ENCODE data around the gene PDZK1IP1. TPM values are rescaled to one million over a fixed set of nuclear protein-coding genes. Genes with fewer than 3 reads are reported as not detected.
"Not testable (repeated sequence)": the region's sequence is repeated elsewhere in the genome, so short reads cannot be mapped to it uniquely, and the experiment has no call there.

The PDZK1IP1 gene
- total RNA-seq, 1 experiment from 2014 or later: not detected

DNA sequence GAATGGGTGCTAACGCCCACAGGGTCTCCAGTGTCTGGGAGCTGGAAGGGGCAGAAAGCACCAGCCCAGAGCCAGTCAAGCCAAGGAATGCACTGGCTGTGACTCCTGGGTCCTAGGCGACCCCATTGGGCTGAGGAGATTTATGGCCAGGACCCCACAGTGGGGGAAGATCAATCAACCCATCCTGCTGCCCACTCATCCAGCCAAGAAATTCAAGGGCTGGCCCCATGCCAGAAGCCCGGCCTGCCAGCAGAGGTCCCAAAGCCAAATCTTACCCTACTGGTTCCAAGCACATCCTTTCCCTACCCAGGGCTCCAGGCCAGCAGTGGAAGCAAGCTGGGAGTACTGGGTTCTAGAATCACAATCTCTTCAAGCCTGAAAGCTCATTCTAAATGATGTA, 6.8 kb upstream of the PDZK1IP1 start:
- no peak for DNase-seq (ENCODE audit: low read depth)

DNA sequence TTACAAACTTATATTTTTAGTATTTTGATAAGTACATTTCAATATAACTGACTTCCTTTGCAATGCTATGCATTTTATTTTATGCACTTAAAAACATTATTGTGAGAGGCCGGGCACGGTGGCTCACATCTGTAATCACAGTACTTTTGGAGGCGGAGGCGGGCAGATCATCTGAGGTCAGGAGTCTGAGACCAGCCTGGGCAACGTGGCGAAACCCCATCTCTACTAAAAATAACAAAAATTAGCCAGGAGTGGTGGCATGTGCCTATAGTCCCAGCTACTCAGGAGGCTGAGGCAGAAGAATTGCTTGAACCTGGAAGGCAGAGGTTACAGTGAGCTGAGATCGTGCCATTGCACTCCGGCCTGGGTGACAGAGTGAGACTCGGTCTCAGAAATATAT, 6.1 kb upstream of the PDZK1IP1 start:
- DNase-seq (ENCODE audit: low read depth): not testable (repeated sequence)

DNA sequence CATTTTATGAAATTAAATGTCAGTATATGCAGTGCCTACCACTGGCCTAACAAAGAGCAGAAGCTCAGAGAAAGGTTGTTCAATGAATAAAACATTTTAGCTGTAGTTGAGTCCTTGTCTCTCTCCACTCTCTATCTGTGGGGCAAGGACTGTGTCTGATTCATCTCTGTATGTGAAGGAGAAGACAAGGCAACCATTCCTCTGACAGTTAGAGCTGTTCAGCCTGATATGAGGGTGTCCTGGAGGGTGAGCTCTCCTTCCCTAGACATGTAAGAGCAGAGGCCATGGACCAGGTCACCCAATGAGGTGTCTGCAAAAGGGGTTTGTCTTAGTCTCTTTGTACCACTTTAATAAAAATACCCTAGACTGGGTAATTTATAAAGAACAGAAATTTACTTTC, 4.5 kb upstream of the PDZK1IP1 start:
- no peak for DNase-seq (ENCODE audit: low read depth)

DNA sequence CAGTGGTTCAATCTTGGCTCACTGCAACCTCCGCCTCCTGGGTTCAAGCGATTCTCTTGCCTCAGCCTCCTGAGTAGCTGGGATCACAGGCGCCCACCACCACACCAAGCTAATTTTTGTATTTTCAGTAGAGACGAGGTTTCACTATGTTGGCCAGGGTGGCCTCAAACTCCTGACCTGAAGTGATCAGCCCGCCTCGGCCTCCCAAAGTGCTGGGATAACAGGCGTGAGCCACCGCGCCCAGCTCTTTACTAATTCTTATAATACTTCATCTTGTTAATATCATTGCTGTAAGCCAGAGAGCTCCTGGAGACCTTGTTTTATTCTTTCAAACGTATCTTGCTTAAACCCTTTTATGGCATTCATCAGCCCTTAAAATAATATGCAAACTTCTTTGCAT, 3.7 kb upstream of the PDZK1IP1 start:
- not testable (repeated sequence) for DNase-seq (ENCODE audit: low read depth)

DNA sequence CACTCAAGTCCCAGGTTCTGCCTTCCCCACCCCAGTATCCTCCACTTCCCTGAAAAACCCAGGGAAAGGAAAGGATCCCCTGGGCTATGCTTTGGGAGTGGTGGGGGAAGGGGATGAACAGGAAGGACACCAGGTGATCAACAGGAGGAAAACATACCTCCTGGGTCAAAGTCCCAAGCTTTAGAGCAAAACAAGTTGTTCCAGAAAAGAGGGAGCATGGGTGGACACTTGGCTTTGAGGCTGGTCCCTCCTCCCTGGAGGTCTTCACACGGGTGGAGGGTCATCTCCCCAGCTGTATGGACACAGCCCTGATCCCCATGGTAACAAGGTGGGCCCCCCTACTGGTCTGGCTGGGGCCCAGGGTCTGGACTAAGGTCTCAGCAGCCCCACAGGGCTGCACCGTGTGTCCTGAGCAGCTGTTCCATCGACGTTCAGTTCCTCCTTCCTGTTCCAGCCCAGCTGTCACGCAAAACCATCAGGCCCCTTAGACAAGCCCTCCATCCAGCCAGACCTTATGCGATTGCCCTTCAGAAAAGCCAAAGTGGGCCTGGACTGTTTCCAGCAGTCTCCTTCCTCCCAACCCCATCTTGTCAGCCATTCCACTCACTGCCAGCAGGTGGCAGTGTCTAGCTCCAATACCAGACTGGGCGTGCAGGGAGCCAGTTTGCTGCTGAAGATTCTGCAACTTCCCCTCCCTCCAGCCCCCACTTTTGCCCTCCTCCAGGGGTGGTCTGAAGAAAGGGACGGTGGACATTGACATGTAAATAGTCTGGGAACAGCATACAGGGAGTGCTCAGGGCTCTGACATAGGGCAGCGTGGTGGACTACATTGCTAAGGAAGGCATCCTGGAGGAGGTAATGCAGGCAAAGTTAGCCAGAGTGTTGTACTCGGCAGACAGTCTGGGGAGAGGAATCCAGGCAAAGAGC, 2.9 kb upstream of the PDZK1IP1 start:
- peak; percentile 62 for DNase-seq (ENCODE audit: low read depth)

DNA sequence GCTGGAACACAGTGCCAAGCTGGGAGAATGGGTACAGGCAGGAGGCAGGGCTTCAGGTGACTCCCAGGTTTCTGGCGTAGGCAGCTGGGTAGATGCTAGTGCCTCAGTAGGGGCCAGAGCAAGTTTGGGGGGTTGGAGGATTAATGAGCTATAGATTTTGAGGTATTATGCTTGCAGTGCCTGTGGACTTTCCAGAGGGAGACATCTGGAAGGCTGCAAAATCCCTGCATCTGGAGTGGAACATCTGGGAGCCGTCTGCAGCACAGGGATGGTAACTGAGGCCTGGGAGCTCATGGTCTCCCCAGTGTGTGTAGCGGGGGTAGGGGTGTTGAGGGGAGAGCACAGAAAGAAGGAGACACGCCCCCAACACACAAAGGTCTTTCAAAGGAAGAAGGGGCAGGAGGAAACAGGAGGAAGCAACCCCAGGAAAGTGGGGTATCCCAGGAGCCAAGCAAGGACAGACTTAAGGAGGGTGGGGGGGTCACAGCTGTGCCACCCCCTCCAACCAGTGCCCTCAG, 2.2 kb upstream of the PDZK1IP1 start:
- no peak for DNase-seq (ENCODE audit: low read depth)

DNA sequence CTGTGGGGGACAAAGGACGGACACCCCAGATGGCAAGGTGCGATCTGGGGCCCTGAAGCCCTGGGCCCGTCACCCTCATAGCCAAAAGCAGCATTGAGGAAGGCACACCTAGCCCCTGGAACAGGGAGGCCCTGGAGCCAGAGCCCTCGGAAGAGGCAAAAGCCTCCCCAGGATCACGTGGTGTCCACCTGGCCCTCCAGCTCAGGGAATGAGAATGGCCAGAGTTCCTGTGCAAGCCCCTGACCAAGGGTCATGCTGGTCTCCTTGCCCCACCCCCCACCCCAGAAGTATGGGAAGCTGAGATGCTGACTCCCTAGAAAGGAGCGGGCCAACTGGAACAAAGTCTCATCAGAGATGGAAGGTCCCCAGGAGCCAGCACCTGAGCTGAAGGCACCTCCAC, 1.0 kb upstream of the PDZK1IP1 start:
- DNase-seq (ENCODE audit: low read depth): no peak

DNA sequence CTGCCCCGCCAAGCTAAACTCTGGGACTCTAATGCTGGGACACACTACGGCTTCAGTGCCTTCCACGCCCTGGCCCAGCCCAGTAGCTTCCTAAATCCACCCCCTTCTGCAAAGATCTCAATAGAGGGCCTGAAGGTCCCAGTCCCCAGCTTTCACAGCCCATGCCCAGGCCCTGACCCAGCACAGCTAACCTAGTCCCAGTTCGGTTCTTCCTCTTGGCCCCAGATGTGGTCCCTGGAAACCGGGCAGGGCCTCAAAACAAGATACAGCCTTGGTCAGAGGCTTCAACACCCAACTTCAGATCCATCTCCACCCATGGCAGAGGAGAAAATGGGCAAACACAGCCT, 646 bp upstream of the PDZK1IP1 start:
- no peak for DNase-seq (ENCODE audit: low read depth)

DNA sequence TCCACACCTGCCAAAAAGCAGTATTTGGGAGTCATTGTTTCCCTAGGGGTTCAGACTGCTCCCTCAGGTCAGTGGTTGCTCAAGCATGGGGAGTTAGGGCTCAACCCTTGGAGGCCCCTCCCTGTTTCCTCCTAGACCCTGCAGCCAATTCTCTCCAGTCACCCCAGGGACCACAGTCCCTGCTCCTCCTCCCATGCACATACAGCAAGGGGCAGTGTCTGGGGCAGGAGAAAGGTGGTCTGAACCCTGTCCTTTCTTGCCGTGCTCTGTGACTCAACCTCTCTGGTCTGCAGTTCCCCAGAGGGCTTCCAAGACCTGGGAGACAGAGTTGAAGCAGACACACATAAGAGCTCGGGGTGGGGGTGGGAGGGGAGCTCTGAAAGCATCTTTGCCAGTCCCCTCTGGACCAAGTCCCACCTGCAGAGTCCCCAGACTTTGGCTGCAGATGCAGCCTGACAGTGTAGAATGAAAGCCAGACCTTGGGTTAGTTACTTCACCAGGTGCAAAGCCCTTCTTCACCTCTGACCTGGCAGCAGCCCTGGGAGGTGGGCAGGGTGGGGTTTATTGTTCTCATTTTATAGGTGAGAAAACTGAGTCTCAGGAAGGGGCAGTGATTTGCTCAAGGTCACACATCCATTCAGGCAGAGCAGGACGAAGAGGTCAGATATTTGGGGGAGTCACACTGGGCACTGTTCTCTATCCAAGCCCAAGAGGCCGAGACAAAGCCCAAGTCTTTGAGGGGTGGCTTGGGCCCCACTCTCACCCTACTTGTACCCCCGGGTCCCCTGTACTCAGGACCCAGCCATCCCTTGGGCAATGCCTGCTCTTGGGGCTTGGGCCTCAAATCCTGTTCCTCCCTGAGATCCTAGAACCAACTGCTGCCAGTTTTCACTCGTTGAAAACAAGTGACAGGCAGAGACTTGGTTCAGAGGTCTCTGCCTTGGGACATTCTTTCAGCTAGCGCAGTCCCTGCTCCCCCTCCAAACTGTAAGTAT, 748 bp downstream of the PDZK1IP1 start:
- DNase-seq (ENCODE audit: low read depth): no peak

DNA sequence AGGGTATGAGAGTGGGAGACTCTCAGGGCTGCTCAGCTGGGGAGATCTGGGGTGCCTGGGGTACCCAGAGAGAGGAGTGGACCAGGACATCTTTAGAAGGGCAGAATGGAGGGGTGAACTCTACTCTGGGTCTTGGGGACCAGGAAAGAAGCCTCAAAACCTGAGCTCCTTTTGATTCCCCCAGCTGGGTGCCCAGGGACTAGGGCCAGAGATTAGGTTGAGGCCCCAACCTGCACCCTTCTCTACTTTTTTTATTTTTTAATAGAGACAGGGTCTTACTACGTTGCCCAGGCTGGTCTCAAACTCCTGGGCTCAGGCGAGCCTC, 1.9 kb downstream of the PDZK1IP1 start:
- DNase-seq (ENCODE audit: low read depth): no peak

DNA sequence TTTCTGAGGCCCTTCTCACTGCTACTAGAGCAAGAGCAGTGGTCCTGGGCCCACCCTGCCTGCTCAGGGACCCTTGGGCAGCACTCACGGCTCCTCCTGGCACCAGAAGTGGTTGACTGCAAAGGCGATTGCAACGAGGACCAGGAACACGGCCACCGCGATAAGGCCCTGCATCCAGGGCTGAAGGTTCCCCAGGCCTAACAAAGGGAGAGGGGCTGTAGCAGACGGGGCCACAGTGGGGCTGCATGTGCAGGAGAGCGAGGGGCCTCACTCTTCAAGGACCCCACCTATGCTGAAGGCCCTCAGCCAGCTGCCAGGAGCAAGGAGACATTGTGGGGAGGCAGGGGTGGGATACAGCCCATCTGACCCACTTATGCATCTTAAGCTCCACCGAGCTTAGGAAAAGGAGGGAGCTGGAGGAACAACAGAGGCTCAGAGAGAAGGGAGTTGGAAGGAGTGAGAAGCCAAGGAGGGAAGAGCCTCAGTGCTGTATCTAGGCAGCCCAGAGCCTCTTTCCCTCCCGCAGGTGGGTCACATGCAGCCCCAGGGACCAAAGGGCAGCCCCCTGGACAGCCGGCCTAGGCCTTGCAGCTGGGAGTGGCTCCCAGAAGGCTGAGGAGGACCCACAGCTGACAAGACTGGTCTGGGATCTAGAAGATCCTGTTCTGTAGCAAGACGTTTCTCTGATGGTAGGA, 2.5 kb downstream of the PDZK1IP1 start:
- DNase-seq (ENCODE audit: low read depth): no peak

DNA sequence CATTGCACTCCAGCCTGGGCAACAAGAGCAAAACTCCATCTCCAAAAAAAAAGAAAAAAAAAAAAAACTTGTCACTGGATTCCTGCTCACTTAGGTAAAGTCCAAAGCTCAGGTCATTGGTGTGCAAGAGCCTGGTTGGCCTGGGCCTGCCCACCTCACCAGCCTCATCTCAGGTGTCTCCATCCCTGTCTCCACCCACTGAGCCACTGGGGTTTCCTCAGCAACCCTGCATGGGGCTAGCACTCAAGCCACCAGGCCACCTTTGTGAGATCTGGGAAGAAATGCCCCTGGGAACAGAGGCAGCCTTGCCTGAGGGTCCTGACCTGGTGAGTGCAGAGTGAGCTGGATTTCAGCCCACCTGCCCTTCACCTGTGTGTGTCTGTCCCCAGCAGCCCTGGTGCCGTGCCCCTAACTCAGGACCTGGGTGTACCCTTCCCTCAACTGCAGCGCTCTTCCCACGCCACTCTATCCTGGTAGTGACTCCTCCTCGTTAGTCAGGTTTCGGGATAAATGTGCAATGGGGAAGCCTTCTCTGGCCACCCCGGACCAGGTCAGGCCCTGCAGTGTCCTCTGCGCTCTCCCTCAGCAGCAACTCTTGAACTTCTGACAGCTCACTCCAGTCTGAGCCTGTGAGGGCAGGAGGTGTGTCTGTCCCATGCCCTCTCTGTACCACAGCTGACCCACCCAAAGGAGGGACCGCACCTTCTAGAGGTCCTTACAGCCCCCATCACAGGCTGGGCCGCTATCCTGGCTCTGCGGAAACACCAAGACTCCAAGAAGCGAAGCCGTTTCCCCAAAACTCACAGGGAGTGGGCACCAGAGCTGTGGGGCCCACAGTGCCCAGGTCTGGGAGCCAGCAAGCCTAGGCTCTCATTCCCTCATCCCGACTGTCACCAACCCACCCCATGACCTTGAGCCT, 3.3 kb downstream of the PDZK1IP1 start:
- no peak for DNase-seq (ENCODE audit: low read depth)

DNA sequence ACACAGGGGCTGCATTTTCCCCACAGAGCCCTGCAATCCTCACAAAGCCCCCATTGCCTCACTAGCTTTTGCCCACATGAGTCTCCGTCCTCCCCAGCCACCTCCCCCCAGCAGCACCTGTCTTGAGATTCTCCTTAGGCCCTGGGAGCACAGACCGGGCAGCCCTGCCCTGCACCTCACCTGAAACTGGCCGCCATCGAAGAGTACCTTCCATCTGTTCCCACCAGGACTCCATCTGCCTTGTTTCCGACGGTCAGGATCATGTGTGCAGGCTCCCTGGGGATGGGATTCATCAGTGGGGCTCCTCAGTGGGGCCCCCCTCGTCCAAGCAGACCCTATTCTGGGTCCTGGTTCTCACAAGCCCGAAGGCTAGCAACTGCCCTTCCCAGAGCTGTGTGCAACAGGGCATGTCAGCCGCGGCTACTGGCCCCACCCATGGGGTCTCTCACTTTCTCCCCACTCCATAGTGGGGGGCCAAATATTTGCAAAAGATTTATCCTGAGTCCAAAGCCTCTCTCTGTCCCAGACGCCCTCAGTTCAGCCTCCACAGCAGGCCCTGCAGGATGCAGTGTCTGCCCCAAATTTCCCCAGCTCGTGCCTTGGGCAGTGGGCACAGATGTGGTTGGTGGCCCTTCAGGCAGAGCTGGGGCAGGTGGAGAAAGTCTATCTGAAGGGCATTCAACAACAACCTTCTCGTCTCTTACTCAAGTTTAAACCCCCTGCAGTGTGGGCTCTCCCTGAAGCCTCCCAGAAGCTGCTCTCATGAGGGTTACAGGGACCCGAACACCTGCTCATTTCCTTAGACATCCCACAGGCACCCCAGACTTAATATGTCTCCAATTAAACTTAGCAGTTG, 4.8 kb downstream of the PDZK1IP1 start:
- no peak for DNase-seq (ENCODE audit: low read depth)

DNA sequence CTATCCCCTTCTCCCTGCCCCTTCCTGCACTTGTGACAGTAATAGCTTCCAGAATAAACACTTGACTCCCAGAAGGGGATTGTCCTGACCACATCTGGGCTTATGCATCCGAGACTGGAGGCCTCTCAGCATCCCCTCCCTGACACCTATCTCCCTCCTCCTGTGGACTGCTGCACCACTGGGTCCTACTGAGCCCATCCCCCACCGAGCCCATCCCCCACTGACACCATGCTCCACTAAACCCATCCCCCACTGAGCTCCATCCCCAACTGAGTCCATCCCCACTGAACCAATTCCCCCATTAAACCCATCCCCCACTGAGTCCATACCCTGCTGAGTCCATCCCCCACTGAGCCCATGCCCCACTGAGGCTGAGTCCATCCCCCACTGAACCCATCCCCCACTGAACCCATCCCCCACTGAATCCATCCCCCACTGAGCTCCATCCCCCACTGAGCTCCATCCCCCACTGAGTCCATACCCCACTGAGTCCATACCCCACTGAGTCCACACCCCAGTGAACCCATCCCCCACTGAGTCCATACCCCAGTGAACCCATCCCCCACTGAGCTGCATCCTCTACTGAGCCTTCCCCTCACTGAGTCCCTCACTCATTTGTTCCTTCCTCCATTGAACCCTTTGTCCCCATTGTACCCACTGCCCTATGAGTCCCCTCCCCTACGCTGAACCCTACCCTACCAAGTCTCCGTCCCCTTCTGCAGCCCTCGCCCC, 5.6 kb downstream of the PDZK1IP1 start:
- no peak for DNase-seq (ENCODE audit: low read depth)

DNA sequence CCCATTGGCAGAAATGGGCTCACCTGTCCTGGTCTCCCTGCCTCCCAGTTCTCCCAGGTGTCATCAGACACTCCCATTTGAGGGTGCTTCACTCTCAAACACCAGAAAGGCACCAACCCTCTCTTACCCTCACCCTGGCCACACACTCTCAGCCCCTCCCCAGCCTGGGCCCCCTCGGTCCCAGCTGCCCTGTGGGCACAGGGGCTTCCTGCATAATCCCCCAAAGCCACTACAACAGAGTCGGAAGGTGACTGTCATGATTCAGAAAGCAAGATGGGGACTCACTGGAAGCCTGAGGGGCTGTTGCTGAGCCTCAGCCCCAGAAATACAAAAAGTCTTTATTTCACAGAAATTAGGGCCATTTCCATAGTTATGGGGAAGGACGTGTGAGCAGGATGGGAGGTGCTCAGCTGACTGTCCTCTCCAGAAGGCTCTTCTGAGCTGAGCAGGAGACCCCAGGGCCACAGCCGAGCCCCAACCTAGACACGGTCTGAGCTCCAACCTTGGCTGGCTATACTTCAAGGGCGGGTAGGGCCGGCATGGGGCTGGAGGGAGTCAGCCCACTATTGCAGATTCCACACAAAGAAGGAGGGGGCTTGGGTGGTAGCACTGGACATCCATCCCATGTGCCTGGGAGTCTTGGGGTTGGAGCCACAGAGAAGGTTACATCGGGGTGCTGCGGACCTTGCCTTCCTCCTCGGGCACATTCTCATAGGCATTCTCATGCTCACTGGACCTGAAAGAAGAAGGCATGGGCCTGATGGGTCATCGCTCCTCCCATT, 6.3 kb downstream of the PDZK1IP1 start:
- no peak for DNase-seq (ENCODE audit: low read depth)

DNA sequence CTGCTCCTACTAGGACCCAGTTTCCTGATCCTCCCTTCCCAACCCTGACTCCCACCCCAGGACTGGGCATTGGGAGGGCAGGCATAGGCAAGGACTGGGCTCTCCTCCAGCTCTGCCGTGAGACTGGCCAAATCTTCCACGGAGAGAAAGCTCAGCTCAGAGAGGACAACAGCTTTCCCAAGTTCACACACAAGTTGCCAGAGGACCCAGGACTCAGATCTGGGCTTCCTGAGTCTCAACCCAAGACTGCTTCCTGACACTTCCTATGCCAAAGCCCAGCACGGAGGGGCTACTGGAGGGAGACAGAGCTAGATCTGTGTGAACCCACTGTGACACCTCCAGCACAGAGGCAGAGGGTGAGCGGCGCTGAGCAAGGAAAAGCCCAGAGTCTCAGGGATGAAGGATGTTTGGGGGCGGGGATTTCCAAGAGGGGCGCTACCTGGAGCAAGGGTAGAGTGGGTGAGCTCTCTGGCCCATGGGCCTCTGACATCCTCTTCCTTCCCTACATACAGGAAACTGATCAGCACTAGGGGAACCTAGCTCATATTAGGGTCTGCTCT, 7.1 kb downstream of the PDZK1IP1 start:
- DNase-seq (ENCODE audit: low read depth): no peak

DNA sequence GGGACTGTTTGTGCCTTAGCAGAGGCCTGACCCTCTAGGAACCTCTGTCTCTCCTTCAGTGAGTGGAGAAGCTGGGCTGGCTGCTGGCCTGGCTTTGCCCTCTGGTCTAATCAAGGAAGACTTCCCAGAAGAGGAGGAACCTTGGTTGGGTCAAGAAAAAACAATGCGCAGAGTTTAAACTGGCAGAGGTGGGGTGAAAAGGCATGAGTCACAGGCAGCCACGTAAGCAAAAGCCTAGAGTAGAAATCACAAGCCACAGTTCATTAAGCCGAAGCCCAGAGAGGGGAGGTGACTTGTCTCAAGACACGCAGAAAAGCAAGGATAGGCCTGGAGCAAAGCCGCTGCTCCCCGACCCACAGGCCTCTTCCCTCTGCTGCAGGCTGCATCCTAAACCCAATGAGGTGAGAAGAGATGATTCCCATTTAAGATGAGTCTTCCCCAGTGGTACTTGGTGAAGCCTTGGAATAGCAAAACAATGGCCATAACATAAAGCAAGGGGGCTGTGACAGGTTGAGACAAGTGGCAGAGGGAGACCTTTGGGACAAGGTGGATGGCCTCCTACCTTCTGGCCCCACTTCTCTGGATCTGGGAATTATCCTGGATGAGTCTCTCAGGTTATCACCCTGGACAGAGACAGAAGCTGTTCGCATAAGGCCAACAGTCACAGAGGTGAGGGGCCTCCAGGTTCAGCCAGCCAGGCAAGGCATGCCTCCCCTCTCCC, 7.7 kb downstream of the PDZK1IP1 start:
- DNase-seq (ENCODE audit: low read depth): no peak

All from LHCN-M2 (cell line).